K562 (cell line): ENCODE results near the gene CFAP97D2.

ENCODE experiments used
- FOXK2 ChIP-seq, 2 experiments: fragments of 450-650 bp; IDR thresholded peaks in 1 of 2; conservative IDR thresholded peaks in 1 of 2; 2 replicates each; pipeline ENCODE4 v1.6.1; 2016; ENCODE audit warnings: low read depth in 2 of 2, mild to moderate bottlenecking in 1 of 2
- REST ChIP-seq, 2 experiments: fragments of 450-650 bp; formaldehyde crosslinking in 1 of 2; IDR thresholded peaks; 2 replicates each; pipeline versions ENCODE4 v1.4.0 to v1.6.1; 2014 to 2020; ENCODE audit warnings: mild to moderate bottlenecking in 2 of 2, borderline replicate concordance in 1 of 2, low read depth in 1 of 2
- SRSF3 ChIP-seq: fragments of 200-400 bp; formaldehyde crosslinking; IDR thresholded peaks from 2 replicates; pipeline ENCODE4 v1.6.1; 2016; ENCODE audit warnings: mild to moderate bottlenecking, low read length, moderate library complexity; ENCODE audit not compliant: insufficient read depth

GRCh38 chr13:114243971-114244370 lies 64.9 kb downstream of the CFAP97D2 start:
- TF ChIP-seq FOXK2 (conservative IDR thresholded peaks at IDR 0.05 in 1 of 2, IDR thresholded peaks at IDR 0.05 in 1 of 2; ENCODE audit: low read depth in 2 of 2) (no peak), REST (IDR thresholded peaks at IDR 0.05; ENCODE audit: borderline replicate concordance) (no peak), REST (CRISPR knock-in tag; IDR thresholded peaks at IDR 0.05; ENCODE audit: low read depth) (no peak), SRSF3 (no peak)
